HG02884 (cell line): ENCODE data around the gene TRIO.

ENCODE experiments used
- ATAC-seq: cut with Tn5 transposase; IDR thresholded peaks from one replicate; pipeline ENCODE4 v1.9.1; 2021; ENCODE audit warnings: mild to moderate bottlenecking, moderate library complexity; ENCODE audit not compliant: unreplicated experiment

The TRIO gene

GRCh38 chr5:14492331-14492964 is 349.3 kb downstream of the TRIO start:
- ATAC-seq, result no peak

GRCh38 chr5:14495301-14495700 is 352.2 kb downstream of the TRIO start:
- ATAC-seq, result no peak

GRCh38 chr5:14497311-14497710 is 354.2 kb downstream of the TRIO start:
- no peak for ATAC-seq

GRCh38 chr5:14501353-14502293 is 358.5 kb downstream of the TRIO start:
- no peak for ATAC-seq

GRCh38 chr5:14502294-14502690 is 359.1 kb downstream of the TRIO start:
- no peak for ATAC-seq

GRCh38 chr5:14503017-14503680 is 360.0 kb downstream of the TRIO start:
- no peak for ATAC-seq

- no peak for ATAC-seq
Measured at GRCh38 chr5:14503681-14504331, 360.7 kb downstream of the TRIO start.

GRCh38 chr5:14504332-14504727 is 361.2 kb downstream of the TRIO start:
- ATAC-seq, result no peak

- no peak for ATAC-seq
Measured at GRCh38 chr5:14504816-14505215, 361.7 kb downstream of the TRIO start.

GRCh38 chr5:14505310-14506139 is 362.4 kb downstream of the TRIO start:
- ATAC-seq, result no peak

- ATAC-seq, result no peak
Measured at GRCh38 chr5:14506140-14506538, 363.0 kb downstream of the TRIO start.

- no peak for ATAC-seq
Measured at GRCh38 chr5:14506661-14507060, 363.5 kb downstream of the TRIO start.

- ATAC-seq, result no peak
Measured at GRCh38 chr5:14507156-14507941, 364.2 kb downstream of the TRIO start.

- no peak for ATAC-seq
Measured at GRCh38 chr5:14508046-14508445, 364.9 kb downstream of the TRIO start.

- no peak for ATAC-seq
Measured at GRCh38 chr5:14509556-14509955, 366.4 kb downstream of the TRIO start.

- no peak for ATAC-seq
Measured at GRCh38 chr5:14510156-14510734, 367.1 kb downstream of the TRIO start.

- no peak for ATAC-seq
Measured at GRCh38 chr5:14510880-14511279, 367.7 kb downstream of the TRIO start.

GRCh38 chr5:14512574-14512973 is 369.4 kb downstream of the TRIO start:
- ATAC-seq, result no peak

GRCh38 chr5:14513266-14513665 is 370.1 kb downstream of the TRIO start:
- no peak for ATAC-seq
